Measurements from ENCODE around the gene DNAJC3. TPM values are rescaled to one million over a fixed set of nuclear protein-coding genes. Genes with fewer than 3 reads are reported as not detected.

DNAJC3 gene, protein sequence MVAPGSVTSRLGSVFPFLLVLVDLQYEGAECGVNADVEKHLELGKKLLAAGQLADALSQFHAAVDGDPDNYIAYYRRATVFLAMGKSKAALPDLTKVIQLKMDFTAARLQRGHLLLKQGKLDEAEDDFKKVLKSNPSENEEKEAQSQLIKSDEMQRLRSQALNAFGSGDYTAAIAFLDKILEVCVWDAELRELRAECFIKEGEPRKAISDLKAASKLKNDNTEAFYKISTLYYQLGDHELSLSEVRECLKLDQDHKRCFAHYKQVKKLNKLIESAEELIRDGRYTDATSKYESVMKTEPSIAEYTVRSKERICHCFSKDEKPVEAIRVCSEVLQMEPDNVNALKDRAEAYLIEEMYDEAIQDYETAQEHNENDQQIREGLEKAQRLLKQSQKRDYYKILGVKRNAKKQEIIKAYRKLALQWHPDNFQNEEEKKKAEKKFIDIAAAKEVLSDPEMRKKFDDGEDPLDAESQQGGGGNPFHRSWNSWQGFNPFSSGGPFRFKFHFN
- 10 to 100 TPM; 41.3 to 44.2 (median 42.9) TPM for polyA plus RNA-seq (ENCODE audit: insufficient read length in 3 of 3)

GRCh38 chr13:95676762-95677563, at the start of gene DNAJC3:
Gene DNAJC3, plus strand, starts transcription at chr13:95677139. Its CDS starts 117 bp downstream, at chr13:95677256.
- peak; percentile 90 to 93 (median 91) for DNase-seq (ENCODE audit: low read depth in 3 of 3, low spot score in 2 of 3)

GRCh38 chr13:95627590-95627989, 49.3 kb upstream of the DNAJC3 start:
- no peak for DNase-seq (ENCODE audit: low read depth in 3 of 3, low spot score in 2 of 3)

GRCh38 chr13:95628488-95628887, 48.5 kb upstream of the DNAJC3 start:
- DNase-seq (ENCODE audit: low read depth in 3 of 3, low spot score in 2 of 3) = no peak

DNA sequence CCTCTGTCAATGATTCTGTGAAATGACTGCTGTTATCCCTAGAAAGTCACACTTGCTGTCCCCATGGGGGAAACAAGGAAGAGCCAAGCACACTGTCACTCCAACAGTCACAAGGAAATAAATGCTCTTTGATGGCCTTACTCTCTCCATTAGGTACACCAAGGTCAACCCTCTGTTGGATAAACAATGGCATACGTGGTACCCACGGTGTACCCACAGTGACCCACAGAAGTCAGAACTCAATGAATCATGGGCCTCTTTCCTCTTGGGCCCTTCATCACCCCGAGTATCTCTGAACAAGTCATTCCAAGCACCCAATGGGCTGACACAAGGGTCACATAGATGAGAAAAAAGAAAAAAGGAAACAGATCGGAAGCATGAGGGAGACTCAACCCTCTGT, 47.9 kb upstream of the DNAJC3 start:
- DNase-seq (ENCODE audit: low read depth in 3 of 3, low spot score in 2 of 3) = no peak

DNA sequence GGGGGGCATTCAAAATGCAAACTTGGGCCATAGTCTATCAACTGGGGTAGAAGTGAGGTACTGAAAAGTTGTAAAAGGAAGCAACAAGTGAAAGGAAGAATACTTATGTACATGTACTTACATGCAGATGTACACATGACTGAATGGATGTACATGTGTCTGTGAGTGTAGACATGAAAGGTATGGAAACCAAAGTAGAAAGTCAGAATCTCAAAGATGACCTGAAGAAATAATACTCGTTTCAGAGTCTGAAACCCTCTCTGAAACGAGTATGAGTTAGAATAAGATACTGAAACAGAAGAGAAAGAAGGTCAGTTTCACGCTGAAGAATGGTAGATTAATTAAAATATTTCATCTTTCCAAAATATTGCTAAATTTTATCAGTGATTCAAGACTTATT, 46.3 kb upstream of the DNAJC3 start:
- DNase-seq (ENCODE audit: low read depth in 3 of 3, low spot score in 2 of 3) = no peak

DNA sequence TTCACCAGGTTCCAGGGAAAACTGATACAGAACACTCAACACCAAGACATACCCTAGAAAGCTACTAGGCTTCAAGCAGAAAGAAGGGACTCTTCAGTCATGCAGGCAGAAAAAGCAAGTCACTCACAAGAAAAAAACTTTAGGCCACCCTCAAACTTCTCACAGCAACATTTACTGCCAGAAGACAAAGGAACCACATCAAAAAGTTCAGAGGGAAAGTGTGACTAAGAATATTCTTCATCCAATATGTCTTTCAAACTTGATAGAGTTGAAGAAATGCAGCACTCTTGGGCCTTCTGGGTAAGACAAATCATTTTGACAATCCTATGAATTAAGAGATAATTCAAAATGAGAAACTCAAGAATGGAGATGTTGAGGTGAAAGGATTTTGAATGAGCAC, 40.1 kb upstream of the DNAJC3 start:
- no peak for DNase-seq (ENCODE audit: low read depth in 3 of 3, low spot score in 2 of 3)

GRCh38 chr13:95641291-95642027, 35.5 kb upstream of the DNAJC3 start:
- peak in 1 of 3 donors; percentile 12 for DNase-seq (ENCODE audit: low read depth in 3 of 3, low spot score in 2 of 3)

DNA sequence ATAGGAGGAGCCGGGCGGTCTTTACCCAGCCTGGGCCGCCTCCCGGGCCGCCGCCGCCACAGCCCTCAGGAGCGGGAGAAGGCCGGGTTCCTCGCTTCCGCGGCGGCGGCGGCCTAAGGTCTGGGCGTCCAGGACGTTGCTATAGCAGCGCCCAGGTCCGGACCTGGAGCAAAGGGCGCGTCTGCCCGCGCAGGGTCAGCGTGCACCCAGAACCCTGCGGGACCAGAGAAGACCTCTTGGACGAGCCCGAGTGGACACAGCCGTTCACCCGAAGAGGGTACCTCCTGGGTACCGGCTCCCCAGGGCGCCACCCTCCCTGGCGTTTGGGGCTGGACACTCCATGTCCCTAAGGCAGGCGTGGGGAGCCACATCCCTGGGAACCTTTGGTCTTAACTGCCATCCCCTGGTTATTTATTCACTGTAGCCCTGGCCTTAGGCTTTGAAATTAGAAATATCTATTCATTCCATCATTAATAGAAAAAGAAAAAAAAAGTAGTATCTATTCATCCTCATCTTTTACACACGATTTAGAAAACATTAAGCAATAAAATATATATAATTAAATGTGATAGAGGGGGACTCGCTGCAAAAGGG, 34.8 kb upstream of the DNAJC3 start:
- peak in 1 of 3 donors; percentile 44 for DNase-seq (ENCODE audit: low read depth in 3 of 3, low spot score in 2 of 3)

- DNase-seq (ENCODE audit: low read depth in 3 of 3, low spot score in 2 of 3) = no peak
These were observed 33.9 kb upstream of the DNAJC3 start for GRCh38 chr13:95642999-95643398.

DNA sequence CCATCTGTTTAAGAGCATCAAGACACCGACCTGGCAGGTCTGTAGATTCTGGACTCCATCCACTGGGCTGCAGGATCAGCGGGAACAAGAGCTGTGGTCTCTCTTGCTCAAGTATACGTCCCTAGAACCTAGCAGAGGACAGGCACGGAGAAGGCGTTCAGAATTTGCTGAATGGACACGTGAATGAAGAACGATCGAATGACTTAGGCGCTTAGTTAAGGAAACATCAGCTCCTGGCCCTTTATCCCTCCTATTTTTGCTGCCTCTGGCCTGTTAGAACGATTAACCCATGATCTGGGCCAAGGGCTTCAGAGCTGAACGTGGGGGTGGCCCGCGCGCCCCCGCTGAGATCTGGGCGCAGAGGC, 33.4 kb upstream of the DNAJC3 start:
- DNase-seq (ENCODE audit: low read depth in 3 of 3, low spot score in 2 of 3) = peak in 1 of 3 donors; percentile 18

GRCh38 chr13:95643936-95644598, 32.9 kb upstream of the DNAJC3 start:
- peak in 1 of 3 donors; percentile 19 for DNase-seq (ENCODE audit: low read depth in 3 of 3, low spot score in 2 of 3)

- peak in 2 of 3 donors; percentile 67 to 70 for DNase-seq (ENCODE audit: low read depth in 3 of 3, low spot score in 2 of 3)
These were observed 32.3 kb upstream of the DNAJC3 start, which contains the start of gene DZIP1 for GRCh38 chr13:95644601-95645052. Gene DZIP1, minus strand, starts transcription at chr13:95644706. Its CDS starts 2,677 bp downstream, at chr13:95642029.

- no peak for DNase-seq (ENCODE audit: low read depth in 3 of 3, low spot score in 2 of 3)
These were observed 29.6 kb upstream of the DNAJC3 start for GRCh38 chr13:95647321-95647720.

GRCh38 chr13:95650696-95651095, 26.2 kb upstream of the DNAJC3 start:
- DNase-seq (ENCODE audit: low read depth in 3 of 3, low spot score in 2 of 3) = no peak

DNA sequence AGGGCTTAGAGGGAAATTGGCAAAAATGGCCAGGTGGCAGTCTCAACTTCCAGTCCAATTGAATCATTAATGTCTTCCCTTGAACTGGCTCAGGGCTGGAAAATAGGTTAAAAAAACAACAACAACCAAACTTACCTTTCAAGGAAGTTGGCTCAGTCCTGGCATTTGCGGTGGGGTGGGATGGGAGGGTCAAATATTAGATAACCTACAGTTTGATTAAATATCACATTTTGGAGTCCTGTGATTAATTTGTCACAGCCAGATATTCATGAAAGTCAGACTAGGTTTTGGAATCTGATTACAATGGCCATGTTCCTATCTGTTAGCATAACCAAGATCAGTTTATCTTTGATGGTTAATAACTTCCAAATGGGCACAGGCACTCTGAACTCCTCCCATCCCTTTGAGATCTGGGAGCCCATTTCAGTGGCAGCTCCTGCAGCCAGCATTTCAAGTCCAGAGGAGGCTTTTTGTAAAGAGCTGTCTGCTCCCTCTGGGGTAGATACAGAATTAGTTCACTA, 24.6 kb upstream of the DNAJC3 start:
- no peak for DNase-seq (ENCODE audit: low read depth in 3 of 3, low spot score in 2 of 3)

- no peak for DNase-seq (ENCODE audit: low read depth in 3 of 3, low spot score in 2 of 3)
These were observed 24.1 kb upstream of the DNAJC3 start for GRCh38 chr13:95652821-95653220.

DNA sequence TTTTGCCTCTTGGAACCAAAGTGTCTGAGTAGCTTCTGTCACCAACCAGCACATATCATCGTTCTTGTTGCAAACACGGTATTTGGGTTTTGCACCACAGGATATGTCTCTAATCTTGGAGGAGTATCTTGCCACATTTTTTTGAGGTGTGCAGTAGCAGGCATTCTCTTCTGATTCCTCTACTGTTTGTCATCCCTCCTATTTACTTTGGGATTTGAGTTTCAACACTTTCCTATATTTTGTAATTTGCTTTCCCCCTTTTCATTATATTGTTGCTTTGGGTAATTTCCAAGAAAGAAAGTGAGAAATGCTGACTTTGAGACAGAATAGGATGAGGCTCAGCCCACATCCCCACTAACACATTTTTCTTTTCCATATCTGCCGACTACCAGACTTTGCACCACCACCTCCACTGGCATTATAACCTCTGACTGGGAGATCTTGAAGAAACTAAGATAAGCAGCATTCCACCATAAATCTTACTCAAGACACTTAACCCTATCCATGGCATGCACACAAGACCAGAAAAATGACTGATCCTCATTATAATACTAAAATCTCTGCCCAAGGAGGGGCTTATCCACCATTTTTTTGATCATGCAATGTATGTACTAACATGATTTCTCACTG, 20.4 kb upstream of the DNAJC3 start:
- no peak for DNase-seq (ENCODE audit: low read depth in 3 of 3, low spot score in 2 of 3)

DNA sequence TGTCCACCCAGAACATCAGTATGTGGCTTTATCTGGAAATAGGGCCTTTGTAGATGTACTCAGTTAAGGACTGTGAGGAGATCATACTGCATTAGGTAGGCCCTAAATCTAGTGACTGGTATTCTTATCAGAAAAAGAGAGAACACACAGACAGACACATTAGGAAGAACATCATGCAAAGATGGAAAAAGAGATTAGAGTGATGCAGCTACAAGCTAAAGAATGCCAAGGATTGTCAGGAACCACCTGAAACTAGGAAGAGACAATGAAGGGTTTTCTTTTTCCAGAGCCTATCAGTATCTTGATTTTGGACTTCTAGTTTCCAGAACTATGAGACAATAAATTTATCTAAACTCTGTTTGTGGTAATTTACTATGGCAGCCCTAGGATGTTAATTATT, 17.4 kb upstream of the DNAJC3 start:
- DNase-seq (ENCODE audit: low read depth in 3 of 3, low spot score in 2 of 3) = no peak

GRCh38 chr13:95660981-95661581, 15.9 kb upstream of the DNAJC3 start:
- no peak for DNase-seq (ENCODE audit: low read depth in 3 of 3, low spot score in 2 of 3)
